Measurements from ENCODE around the gene ZNF407. TPM values are rescaled to one million over a fixed set of nuclear protein-coding genes. Genes with fewer than 3 reads are reported as not detected.

Gene ZNF407
- total and polyA plus RNA-seq, 12 donors, result 2.5 to 20.2 (median 8.4) TPM

DNA sequence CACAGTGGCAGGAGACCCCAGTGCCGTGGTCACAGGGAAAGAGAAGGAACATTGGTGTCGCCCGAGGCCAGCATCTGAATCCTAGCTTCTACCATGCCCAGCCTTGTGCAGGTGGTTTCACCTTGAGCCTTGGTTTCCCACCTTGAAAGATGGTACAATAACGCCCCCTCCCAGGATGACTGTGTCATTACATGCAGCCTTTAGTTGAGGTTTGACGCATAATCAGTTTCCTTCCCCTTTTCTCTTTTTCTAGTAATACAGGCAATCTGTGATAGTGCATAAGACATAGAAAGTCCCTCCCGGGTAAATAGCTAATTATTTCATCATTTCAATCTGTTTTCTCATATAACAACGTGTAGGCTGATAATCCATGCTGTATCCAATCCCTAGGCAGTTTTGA, 29.8 kb upstream of the ZNF407 start:
- no peaks in the 10 kb centered on the region for H3K9me3 ChIP-seq (replicated peaks in 1 of 3)
- TF ChIP-seq, protein P1, sequence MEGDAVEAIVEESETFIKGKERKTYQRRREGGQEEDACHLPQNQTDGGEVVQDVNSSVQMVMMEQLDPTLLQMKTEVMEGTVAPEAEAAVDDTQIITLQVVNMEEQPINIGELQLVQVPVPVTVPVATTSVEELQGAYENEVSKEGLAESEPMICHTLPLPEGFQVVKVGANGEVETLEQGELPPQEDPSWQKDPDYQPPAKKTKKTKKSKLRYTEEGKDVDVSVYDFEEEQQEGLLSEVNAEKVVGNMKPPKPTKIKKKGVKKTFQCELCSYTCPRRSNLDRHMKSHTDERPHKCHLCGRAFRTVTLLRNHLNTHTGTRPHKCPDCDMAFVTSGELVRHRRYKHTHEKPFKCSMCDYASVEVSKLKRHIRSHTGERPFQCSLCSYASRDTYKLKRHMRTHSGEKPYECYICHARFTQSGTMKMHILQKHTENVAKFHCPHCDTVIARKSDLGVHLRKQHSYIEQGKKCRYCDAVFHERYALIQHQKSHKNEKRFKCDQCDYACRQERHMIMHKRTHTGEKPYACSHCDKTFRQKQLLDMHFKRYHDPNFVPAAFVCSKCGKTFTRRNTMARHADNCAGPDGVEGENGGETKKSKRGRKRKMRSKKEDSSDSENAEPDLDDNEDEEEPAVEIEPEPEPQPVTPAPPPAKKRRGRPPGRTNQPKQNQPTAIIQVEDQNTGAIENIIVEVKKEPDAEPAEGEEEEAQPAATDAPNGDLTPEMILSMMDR (IDR thresholded peaks at IDR 0.05), result no peak
- TF ChIP-seq POLR2A (IDR thresholded peaks at IDR 0.05), result no peak
- intact Hi-C loops (cut with DNase I), result no loop called here
- H3K4me3 ChIP-seq, result no peak overlapping the region
- H3K4me1 ChIP-seq (replicated peaks in 1 of 2), result peaks cover 3 to 4% of the 10 kb centered on the region in 2 donors
- peak in 1 of 7 donors; percentile 20 for DNase-seq
- 58 to 64% (median 62%) methylated on average over 7 of the region's 7 CpGs for WGBS, 4 donors
- H3K27ac ChIP-seq, result no peak overlapping the region
- H3K36me3 ChIP-seq (replicated peaks in 1 of 2), result no peaks in the 10 kb centered on the region
- peaks cover 33% of the 10 kb centered on the region for H3K27me3 ChIP-seq

DNA sequence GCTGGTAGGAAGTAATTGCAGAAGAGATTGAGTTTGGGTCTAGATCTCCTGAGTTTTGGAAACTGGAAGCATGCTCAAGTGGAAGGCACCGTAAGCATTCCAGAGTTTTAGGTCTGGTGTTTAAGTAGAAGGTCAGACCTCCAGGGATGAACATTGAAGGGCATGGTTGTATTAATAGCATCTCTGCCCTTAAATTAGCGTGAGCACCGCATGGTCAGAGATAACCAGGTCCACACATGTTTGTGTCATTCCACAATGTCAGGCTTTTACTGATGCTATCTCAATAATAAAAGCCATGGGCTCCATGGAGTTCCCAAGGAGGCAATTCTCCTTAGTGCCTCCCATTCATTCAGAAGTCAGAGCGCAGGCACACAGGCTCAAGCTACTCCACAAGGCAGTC, 28.3 kb upstream of the ZNF407 start:
- H3K9me3 ChIP-seq (replicated peaks in 1 of 3), result no peaks in the 10 kb centered on the region
- no peaks in the 10 kb centered on the region for H3K4me1 ChIP-seq (replicated peaks in 1 of 2)
- H3K4me3 ChIP-seq, result no peak overlapping the region
- no peak overlapping the region for H3K27ac ChIP-seq
- intact Hi-C loops (cut with DNase I), result no loop called here
- DNase-seq, result peak in 1 of 7 donors; percentile 1
- TF ChIP-seq, protein P1 (IDR thresholded peaks at IDR 0.05), result no peak
- no peaks in the 10 kb centered on the region for H3K36me3 ChIP-seq (replicated peaks in 1 of 2)
- 59 to 73% (median 60%) methylated on average over 4 of the region's 4 CpGs for WGBS, 4 donors
- H3K27me3 ChIP-seq, result peaks cover 30% of the 10 kb centered on the region

DNA sequence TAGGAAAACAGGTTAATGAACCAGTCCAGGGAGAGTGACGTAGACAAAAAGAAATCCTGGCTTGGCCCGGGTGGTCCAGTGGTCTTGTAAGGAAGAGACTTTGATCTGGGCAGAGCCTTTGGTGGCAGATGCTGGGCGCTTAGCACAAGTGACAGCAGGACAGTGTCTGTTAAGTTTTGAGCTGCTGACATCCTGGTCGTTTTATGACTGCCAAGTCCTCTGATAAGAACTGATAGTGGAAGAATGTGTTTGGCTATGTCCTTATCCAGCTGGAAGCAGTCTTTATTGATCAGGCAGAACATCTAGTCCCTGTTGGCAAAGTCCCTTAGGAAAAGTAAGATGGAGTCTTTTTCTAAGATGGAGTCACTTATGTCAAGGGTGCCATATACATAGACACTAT, 27.4 kb upstream of the ZNF407 start:
- Histone ChIP-seq H3K4me3 (no peak overlapping the region), H3K4me1 (replicated peaks in 1 of 2) (no peaks in the 10 kb centered on the region), H3K36me3 (replicated peaks in 1 of 2) (no peaks in the 10 kb centered on the region), H3K9me3 (replicated peaks in 1 of 3) (no peaks in the 10 kb centered on the region), H3K27me3 (peaks cover 30% of the 10 kb centered on the region), H3K27ac (no peak overlapping the region)
- TF ChIP-seq POLR2A (IDR thresholded peaks at IDR 0.05), result no peak
- TF ChIP-seq, protein P1 (IDR thresholded peaks at IDR 0.05), result no peak
- peak in 1 of 7 donors; percentile 29 for DNase-seq
- intact Hi-C loops (cut with DNase I), result no loop called here
- 48 to 70% (median 65%) methylated on average over 4 of the region's 4 CpGs for WGBS, 4 donors

DNA sequence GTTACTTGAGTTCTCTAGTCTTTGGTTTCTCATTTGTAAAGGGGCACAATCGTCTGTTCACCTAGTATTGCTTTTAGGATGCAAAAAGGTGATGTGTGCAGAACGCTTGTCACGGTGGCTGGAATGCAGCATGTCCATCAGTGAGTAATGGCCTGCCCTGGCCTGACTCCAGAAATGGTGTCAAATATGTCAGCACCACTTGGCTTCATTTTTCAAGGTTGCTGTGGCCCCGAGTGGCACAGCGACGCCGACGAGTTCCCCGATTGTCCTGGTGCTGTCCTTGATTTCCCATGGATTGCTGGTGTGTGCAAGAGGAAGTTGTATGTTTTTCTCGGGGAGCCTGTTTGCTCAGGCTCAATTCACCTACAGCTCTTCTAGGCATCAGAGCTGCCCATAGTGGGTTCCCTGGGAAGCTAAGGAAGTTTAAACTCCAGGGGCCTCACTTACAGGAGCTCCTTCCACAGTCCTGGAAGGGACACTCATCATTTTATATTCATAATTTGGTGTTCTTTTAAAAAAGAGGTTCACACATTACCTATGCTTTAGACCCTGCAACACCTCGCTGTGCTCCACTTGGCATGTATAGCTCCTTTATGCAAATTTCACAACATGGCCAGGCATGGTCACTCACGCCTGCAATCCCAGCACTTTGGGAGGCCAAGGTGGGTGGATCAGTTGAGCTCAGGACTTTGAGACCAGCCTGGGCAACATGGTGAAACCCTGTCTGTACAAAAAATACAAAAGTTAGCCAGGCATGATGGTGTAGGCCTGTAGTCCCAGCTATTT, 25.6 kb upstream of the ZNF407 start:
- no peak overlapping the region for H3K27ac ChIP-seq
- H3K4me1 ChIP-seq (replicated peaks in 1 of 2), result no peaks in the 10 kb centered on the region
- H3K9me3 ChIP-seq (replicated peaks in 1 of 3), result no peaks in the 10 kb centered on the region
- no peak overlapping the region for H3K4me3 ChIP-seq
- TF ChIP-seq, protein P1 (IDR thresholded peaks at IDR 0.05), result no peak
- no peak for TF ChIP-seq POLR2A (IDR thresholded peaks at IDR 0.05)
- intact Hi-C loops (cut with DNase I), result no loop called here
- H3K36me3 ChIP-seq (replicated peaks in 1 of 2), result no peaks in the 10 kb centered on the region
- H3K27me3 ChIP-seq, result peaks cover 23% of the 10 kb centered on the region
- DNase-seq, result peak in 3 of 7 donors; percentile 25 to 55 (median 54)
- 40 to 48% (median 48%) methylated on average over 12 of the region's 12 CpGs for WGBS, 4 donors

Data from adrenal gland (tissue), 12 donors.